ENCODE results near the gene SEC14L5. TPM values are rescaled to one million over a fixed set of nuclear protein-coding genes. Genes with fewer than 3 reads are reported as not detected.
A peak's percentile ranks its signal among the peaks of the same experiment; 100 is the strongest.

SEC14L5 gene
- total and polyA plus RNA-seq, 2 of the 4 experiments (the other 2 are of a cell fraction) = 0.07 TPM; not detected in 1

DNA sequence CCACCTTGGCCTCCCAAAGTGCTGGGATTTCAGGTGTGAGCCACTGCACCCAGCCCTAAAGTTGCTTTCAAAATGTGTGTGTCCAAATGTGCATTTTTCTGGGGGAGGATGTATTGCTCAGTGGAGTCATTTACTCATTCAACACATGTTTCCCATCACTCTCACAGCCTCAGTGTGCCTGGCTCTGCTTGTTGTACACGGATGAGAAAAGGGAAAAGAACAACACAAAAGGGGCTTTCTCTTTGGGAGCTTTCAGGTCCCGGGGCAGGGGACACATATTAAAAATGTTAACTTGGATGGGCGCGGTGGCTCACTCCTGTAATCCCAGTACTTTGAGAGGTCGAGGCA lies 19.5 kb upstream of the SEC14L5 start:
- intact Hi-C loops (cut with micrococcal nuclease) (no loop called here), in situ Hi-C loops (cut with MboI; ENCODE audit: low sequenced_read_pairs) (no loop called here), dilution Hi-C loops (cut with HindIII; ENCODE audit: low sequenced_read_pairs, unreplicated experiment) (no loop called here)
- Histone ChIP-seq H3K18ac (ENCODE audit: low read depth, low read length) (no peak overlapping the region), H2AFZ (replicated peaks; ENCODE audit: low read length, poor library complexity) (no peak overlapping the region), H4K8ac (ENCODE audit: low read depth in 2 of 2, low read length in 2 of 2) (no peak overlapping the region), H3K4me1 (ENCODE audit: control insufficient read depth, insufficient read depth, low read length) (peaks cover 17% of the 10 kb centered on the region), H2BK120ac (ENCODE audit: low read depth, low read length) (no peak overlapping the region), H2AK9ac (replicated peaks; ENCODE audit: low read depth, low read length, poor library complexity) (no peak overlapping the region), H2AK5ac (ENCODE audit: low read depth, low read length) (no peak overlapping the region), H3K56ac (ENCODE audit: extremely low read depth, insufficient read depth, low read length) (no peak overlapping the region), H4K20me1 (ENCODE audit: insufficient read depth, low read length) (no peaks in the 10 kb centered on the region), H3K27ac (ENCODE audit: insufficient read depth, low read length) (no peak overlapping the region), H3K9me1 (ENCODE audit: insufficient read depth, low read length) (peaks cover 9% of the 10 kb centered on the region; the same call in 1 of the 2 replicates), H4K91ac (ENCODE audit: insufficient read depth, low read depth, low read length) (no peak overlapping the region), H3K79me1 (ENCODE audit: low read depth in 1 of 2, low read length in 2 of 2) (no peaks in the 10 kb centered on the region), H4K5ac (ENCODE audit: low read depth, low read length) (no peak overlapping the region), H2BK5ac (ENCODE audit: low read depth, low read length, poor library complexity, severe bottlenecking) (no peak overlapping the region), H3K23ac (ENCODE audit: low read depth, low read length) (no peak overlapping the region), H3K4me3 (ENCODE audit: insufficient read depth, low read depth, low read length) (no peak overlapping the region), H3K9ac (ENCODE audit: low read depth, low read length) (no peak overlapping the region), H3K14ac (replicated peaks; ENCODE audit: low read depth, low read length) (no peak overlapping the region), H3K27me3 (ENCODE audit: control insufficient read depth, insufficient read depth, low read length) (peaks cover 35% of the 10 kb centered on the region), H3K4ac (ENCODE audit: low read depth, low read length) (no peak overlapping the region), H3K9me3 (ENCODE audit: control insufficient read depth, insufficient read depth, low read length) (no peaks in the 10 kb centered on the region), H2BK20ac (ENCODE audit: low read depth, low read length) (no peak overlapping the region), H3K4me2 (ENCODE audit: low read depth, low read length) (no peak overlapping the region), H3K36me3 (ENCODE audit: control insufficient read depth, insufficient read depth, low read length) (no peaks in the 10 kb centered on the region), H2BK15ac (ENCODE audit: low read depth, low read length) (no peak overlapping the region; the same call in 2 of the 3 replicates)
- WGBS, 2 experiments (ENCODE audit: extremely low coverage in 2 of 2, insufficient read length in 1 of 2) = 64% methylated on average over 5 of the region's 5 CpGs; no CpG with 5 or more reads in 1 of the 2 experiments
- no peak for TF ChIP-seq CEBPB (IDR thresholded peaks at IDR 0.05; ENCODE audit: low read depth, low read length)
- TF ChIP-seq, protein P1, sequence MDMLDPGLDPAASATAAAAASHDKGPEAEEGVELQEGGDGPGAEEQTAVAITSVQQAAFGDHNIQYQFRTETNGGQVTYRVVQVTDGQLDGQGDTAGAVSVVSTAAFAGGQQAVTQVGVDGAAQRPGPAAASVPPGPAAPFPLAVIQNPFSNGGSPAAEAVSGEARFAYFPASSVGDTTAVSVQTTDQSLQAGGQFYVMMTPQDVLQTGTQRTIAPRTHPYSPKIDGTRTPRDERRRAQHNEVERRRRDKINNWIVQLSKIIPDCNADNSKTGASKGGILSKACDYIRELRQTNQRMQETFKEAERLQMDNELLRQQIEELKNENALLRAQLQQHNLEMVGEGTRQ (IDR thresholded peaks at IDR 0.05; ENCODE audit: low read depth, low read length) = no peak
- TF ChIP-seq, protein P2, sequence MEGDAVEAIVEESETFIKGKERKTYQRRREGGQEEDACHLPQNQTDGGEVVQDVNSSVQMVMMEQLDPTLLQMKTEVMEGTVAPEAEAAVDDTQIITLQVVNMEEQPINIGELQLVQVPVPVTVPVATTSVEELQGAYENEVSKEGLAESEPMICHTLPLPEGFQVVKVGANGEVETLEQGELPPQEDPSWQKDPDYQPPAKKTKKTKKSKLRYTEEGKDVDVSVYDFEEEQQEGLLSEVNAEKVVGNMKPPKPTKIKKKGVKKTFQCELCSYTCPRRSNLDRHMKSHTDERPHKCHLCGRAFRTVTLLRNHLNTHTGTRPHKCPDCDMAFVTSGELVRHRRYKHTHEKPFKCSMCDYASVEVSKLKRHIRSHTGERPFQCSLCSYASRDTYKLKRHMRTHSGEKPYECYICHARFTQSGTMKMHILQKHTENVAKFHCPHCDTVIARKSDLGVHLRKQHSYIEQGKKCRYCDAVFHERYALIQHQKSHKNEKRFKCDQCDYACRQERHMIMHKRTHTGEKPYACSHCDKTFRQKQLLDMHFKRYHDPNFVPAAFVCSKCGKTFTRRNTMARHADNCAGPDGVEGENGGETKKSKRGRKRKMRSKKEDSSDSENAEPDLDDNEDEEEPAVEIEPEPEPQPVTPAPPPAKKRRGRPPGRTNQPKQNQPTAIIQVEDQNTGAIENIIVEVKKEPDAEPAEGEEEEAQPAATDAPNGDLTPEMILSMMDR (conservative IDR thresholded peaks at IDR 0.05; ENCODE audit: low read depth, low read length) = no peak
- TF ChIP-seq RFX5 (IDR thresholded peaks at IDR 0.05; ENCODE audit: low read depth, low read length) = no peak
- TF ChIP-seq, protein P3, sequence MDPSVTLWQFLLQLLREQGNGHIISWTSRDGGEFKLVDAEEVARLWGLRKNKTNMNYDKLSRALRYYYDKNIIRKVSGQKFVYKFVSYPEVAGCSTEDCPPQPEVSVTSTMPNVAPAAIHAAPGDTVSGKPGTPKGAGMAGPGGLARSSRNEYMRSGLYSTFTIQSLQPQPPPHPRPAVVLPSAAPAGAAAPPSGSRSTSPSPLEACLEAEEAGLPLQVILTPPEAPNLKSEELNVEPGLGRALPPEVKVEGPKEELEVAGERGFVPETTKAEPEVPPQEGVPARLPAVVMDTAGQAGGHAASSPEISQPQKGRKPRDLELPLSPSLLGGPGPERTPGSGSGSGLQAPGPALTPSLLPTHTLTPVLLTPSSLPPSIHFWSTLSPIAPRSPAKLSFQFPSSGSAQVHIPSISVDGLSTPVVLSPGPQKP (IDR thresholded peaks at IDR 0.05; ENCODE audit: borderline replicate concordance, low read depth, low read length) = no peak
- no peak for TF ChIP-seq RCOR1 (IDR thresholded peaks at IDR 0.05; ENCODE audit: insufficient replicate concordance, low read length)
- TF ChIP-seq CHD1 (IDR thresholded peaks at IDR 0.05; ENCODE audit: low read depth, low read length) = no peak
- TF ChIP-seq BHLHE40 (IDR thresholded peaks at IDR 0.05; ENCODE audit: low read depth, low read length) = no peak
- TF ChIP-seq MAZ (IDR thresholded peaks at IDR 0.05; ENCODE audit: borderline replicate concordance, low read depth, low read length) = no peak
- TF ChIP-seq NFE2L2 (IDR thresholded peaks at IDR 0.05; ENCODE audit: low read depth, low read length) = no peak
- no peak for TF ChIP-seq MXI1 (IDR thresholded peaks at IDR 0.05; ENCODE audit: borderline replicate concordance, low read depth, low read length)
- TF ChIP-seq FOS (IDR thresholded peaks at IDR 0.05; ENCODE audit: low read depth, low read length) = no peak
- no TSS peak for BruUV-seq (replicated peaks)
- no peak for ATAC-seq (ENCODE audit: low read depth)
- DNase-seq = peak; percentile 46
- CTCF ChIA-PET = interaction anchor here (1.1 kb wide), 1 partner anchor 23 kb away, joined by 3 read pairs; no protein-coding TSS in a partner anchor
- POLR2A ChIA-PET (ENCODE audit: unreplicated experiment) = no interaction called here
